Measurements from ENCODE around the gene CLIC5. TPM values are rescaled to one million over a fixed set of nuclear protein-coding genes. Genes with fewer than 3 reads are reported as not detected.

The CLIC5 gene
- total RNA-seq, 1 experiment from 2014 or later: not detected

DNA sequence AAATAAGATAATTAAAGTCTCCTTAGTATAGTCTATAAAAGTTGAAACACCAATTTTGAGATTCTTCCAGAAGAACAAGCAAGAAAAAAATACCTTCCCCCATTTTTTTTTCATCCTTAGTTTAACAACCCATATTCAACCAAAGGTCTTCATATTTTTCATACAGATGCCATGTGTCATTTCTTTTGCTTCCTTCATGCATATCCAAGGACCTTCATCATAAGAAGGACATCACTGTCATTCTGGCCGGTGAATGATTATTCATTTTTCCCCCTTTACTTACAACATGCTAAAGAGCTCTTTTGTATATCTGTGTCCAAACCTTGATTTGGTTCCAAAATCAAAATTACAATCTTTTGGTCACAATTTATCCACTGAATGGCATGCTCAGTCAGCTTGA is 21.3 kb upstream of the CLIC5 start:
- no peak for DNase-seq (ENCODE audit: low read depth)

- no peak for DNase-seq (ENCODE audit: low read depth)
These were observed 19.6 kb upstream of the CLIC5 start for GRCh38 chr6:46035242-46035641.

- no peak for DNase-seq (ENCODE audit: low read depth)
These were observed 16.7 kb upstream of the CLIC5 start for GRCh38 chr6:46032110-46032998.

DNA sequence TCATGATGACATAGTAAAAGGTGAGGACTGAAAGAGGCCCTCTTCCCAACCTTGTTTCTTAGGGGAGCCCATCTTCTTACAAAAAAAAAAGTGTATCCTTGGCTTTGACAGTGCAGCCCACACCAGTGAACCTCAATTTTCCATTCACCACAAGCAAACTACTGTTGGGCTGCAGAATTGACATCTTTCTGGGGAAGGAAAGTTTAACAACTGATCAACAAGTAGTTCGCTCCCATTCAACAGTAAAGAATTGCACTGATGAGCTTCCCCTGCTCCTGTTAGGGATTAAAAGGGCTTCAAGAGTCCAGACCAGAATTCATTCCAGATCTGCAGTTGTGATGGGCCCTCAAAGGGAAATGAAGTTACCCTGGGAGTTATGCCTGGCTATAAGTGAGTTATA is 13.9 kb upstream of the CLIC5 start:
- DNase-seq (ENCODE audit: low read depth): no peak

DNA sequence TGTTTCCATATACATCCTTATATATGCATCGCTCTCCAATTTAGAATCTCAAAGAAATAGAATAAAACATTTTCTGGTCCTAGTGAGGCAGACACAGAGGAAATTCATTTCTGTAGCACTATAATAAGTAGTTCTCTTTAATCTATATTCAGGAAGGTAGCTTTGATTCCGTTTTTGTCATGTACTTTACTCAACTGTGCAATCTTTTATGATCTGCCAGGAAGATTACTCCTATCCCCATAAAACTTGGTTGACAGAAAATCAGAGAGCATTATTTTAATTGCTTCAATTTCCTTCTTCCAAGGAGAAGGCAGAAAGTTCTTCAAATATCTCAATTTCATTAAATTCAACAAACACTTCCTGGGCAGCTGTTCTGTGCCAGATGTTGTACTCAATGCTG is 10.6 kb upstream of the CLIC5 start:
- DNase-seq (ENCODE audit: low read depth): no peak

GRCh38 chr6:46025573-46025972 is 9.9 kb upstream of the CLIC5 start:
- no peak for DNase-seq (ENCODE audit: low read depth)

DNA sequence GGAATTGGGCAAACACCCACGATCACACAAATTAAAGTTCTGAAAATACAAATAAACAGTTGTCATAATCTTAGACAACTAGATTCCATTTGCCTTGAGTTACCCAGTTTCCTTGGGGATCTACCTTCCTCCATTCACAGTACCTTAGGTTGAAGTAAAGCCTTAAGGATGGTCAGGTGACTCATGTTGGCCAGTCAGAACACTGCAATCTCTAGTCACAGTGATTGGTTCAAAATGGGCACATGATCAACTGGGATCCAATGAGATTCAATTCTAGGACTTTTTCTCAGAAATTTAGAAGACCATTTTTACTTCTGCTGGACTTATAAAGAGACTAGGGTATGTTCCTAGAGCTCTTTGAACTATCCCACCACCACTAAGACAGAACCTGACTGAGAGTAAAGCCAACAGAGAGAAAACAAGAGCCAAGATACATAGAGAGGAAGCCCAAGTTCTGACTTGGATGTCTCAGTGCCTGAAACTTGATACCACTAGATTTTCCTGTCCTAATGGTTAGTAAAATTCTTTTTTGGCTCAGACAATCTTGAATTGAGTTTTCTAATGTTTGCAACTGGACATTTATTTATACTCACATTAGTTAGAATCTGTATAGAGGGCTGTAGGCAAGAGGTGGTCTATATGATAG is 8.6 kb upstream of the CLIC5 start:
- no peak for DNase-seq (ENCODE audit: low read depth)

DNA sequence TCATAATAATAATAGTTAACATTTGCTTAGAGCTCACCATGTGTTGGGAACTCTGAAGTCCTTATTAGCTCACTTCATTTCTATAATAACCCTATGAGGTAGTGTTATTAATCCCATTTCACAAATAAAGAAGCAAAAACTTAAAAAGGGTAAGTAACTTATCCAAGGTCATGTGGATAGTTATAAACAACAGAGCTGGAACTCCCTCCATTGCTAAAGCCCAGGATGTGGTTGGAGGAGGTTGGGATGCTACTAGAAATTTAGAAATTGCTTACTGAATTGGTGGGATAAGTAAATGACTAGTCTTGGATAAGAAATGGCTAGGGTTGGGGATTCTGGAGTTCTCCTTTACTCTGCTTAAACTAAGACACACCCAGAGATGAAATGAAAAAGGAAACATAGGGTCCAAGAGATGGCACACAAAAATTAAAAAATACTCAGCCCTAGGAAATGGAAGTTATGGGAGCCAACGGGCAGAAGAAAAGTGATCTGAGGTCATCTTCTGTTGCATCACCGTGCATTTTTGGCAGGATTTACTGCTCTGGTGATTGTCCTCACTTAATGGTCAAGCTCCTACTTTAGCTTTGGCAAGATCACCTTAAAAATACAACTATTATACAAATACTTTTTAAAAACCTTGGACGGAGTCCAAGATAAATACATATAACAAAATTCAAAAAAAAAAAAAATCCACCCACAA is 7.7 kb upstream of the CLIC5 start:
- no peak for DNase-seq (ENCODE audit: low read depth)

DNA sequence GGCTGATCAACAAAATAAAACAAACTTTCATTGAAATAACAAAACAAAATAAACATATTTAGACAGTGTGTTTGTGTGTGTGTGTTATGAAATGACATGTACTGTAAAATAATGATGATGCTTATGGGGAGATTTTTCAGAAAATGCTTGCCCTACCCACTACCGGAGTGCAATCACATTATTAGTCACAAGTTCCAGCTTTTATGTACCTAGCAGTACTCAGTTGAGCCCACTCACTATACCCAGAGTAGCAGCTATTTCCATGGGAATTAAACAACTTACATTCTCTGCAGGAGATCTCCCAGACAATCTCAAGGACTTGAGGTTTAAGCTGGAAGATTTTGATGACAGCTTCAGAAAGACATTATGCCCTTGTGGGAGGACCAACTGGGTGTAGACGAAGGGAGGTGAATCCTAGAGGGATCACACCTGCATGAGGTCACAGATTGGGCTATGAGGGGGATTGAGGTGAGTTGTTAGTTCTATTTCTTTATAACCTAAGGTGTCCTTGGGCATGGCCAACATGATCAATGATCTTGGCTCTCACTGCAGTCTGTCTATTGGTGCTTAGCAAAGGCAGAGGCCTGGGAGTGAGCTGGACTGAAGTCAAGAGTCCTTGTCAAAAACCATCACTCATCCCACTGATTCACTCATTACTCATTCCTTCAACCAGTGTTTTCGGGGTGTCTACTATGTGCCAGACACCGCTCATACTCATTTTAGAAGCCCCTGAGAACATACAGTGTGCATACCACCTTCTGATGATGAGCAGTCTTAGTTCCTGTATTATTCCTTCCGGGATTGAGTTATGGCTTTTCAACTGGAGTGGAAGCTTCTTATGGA is 6.7 kb upstream of the CLIC5 start:
- DNase-seq (ENCODE audit: low read depth): peak; percentile 21

DNA sequence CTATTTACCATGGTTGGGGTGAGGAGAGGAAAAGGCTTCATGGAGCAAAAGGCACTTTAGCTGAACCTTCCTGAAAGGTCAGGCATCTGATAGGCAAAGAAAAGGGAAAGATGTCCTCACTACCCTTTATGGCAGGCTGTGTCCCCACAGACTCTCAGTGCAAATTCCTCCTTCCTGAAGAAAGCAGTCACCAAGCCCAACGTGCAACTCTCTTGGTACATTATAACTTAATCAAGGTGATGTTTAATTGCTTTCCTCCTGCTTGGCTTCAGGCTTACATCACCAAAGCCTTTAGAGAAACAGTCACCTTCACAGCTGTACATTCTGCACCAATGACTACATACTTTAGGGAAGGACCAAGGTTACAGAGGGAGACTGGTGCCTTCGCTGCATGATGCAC is 2.1 kb upstream of the CLIC5 start:
- DNase-seq (ENCODE audit: low read depth): no peak

- no peak for DNase-seq (ENCODE audit: low read depth)
These were observed 476 bp upstream of the CLIC5 start for GRCh38 chr6:46016063-46016608.

GRCh38 chr6:46014511-46015118 is 1.0 kb downstream of the CLIC5 start:
- DNase-seq (ENCODE audit: low read depth): no peak

GRCh38 chr6:46014046-46014445 is 1.6 kb downstream of the CLIC5 start:
- DNase-seq (ENCODE audit: low read depth): no peak

DNA sequence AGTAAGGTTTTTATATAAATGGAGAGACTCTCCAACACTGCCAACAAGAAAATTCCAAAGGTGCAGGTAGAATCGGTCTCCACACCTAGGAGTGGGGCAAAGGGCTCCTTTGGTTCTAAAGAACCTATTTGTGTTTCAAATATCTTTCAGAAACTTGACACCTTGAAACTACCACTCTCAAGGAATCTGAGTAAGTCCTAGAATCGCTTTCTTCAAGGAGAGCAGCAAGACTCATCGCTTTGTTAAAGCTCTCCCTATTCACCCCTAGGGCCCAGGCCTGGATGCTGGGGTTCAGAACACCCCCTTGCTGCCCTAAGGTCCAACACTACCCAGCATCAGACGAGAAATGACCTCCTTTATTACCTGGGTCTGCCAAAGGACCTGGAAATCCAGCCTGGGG is 2.0 kb downstream of the CLIC5 start:
- DNase-seq (ENCODE audit: low read depth): no peak

- no peak for DNase-seq (ENCODE audit: low read depth)
These were observed 2.8 kb downstream of the CLIC5 start for GRCh38 chr6:46012834-46013233.

GRCh38 chr6:46011188-46012085 is 4.2 kb downstream of the CLIC5 start:
- DNase-seq (ENCODE audit: low read depth): peak; percentile 72

DNA sequence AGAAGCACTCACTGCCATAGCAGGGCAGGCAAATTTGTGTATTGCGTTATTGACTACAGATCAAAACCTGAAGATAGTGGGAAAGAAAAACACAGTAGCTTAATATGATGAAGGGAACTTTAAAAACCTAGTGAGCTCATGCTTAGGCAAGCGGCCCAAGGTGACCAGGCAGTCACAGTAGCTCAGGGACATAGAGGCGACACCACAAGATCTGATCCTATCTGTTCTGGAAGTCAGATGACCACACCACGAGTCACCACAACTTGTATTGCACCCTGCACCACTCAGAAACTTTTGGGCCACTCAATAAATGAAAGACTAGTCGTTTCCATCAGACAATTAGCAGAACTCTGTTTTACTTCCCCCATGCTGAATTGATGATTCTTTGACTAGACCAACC is 4.9 kb downstream of the CLIC5 start:
- DNase-seq (ENCODE audit: low read depth): peak; percentile 21

GRCh38 chr6:46010270-46010669 is 5.4 kb downstream of the CLIC5 start:
- DNase-seq (ENCODE audit: low read depth): no peak

GRCh38 chr6:46002264-46002663 is 13.4 kb downstream of the CLIC5 start:
- DNase-seq (ENCODE audit: low read depth): no peak

- DNase-seq (ENCODE audit: low read depth): no peak
These were observed 14.8 kb downstream of the CLIC5 start for GRCh38 chr6:46000905-46001304.

Data from HT1080 (cell line).